Esophagus (tissue), 2 donors: ENCODE measurements around the gene REPIN1. TPM values are rescaled to one million over a fixed set of nuclear protein-coding genes. Genes with fewer than 3 reads are reported as not detected.

Experiments
- H3K27ac ChIP-seq, 2 donors: one replicate each; pipeline ENCODE4 v1.5.1; 2013; ENCODE audit warnings: low read depth in 2 of 2, mild to moderate bottlenecking in 2 of 2, inconsistent platforms in 1 of 2, low read length in 1 of 2, moderate library complexity in 1 of 2
- H3K27me3 ChIP-seq, 2 donors: one replicate each; pipeline ENCODE4 v1.6.1; 2013; ENCODE audit warnings: low read length in 2 of 2, control low read depth in 1 of 2, mild to moderate bottlenecking in 1 of 2; ENCODE audit not compliant: insufficient read depth in 2 of 2, control insufficient read depth in 1 of 2
- H3K36me3 ChIP-seq, 2 donors: one replicate each; pipeline ENCODE4 v1.6.1; 2013; ENCODE audit warnings: low read length in 1 of 2; ENCODE audit not compliant: control insufficient read depth in 2 of 2, insufficient read depth in 2 of 2
- H3K4me1 ChIP-seq, 2 donors: one replicate each; pipeline ENCODE4 v1.6.1; 2013; ENCODE audit warnings: low read length in 1 of 2; ENCODE audit not compliant: control insufficient read depth in 2 of 2, insufficient read depth in 2 of 2
- H3K4me3 ChIP-seq, 2 donors: one replicate each; pipeline ENCODE4 v1.5.1; 2013; ENCODE audit warnings: low read length in 2 of 2, mild to moderate bottlenecking in 2 of 2, low read depth in 1 of 2, moderate library complexity in 1 of 2
- H3K9me3 ChIP-seq, 2 donors: one replicate each; pipeline ENCODE4 v1.6.1; 2013; ENCODE audit warnings: mild to moderate bottlenecking in 2 of 2, low read depth in 1 of 2, low read length in 1 of 2, moderate library complexity in 1 of 2; ENCODE audit not compliant: control insufficient read depth in 2 of 2, insufficient read depth in 1 of 2
- WGBS, 2 donors: extraction: QIAGEN DNeasy Blood & Tissue Kit; methylation state at CpG; one replicate each; pipeline ENCODE4 v1.1.7; 2013; 5-methylcytosine and 5-hydroxymethylcytosine counted together
- polyA plus RNA-seq, 2 donors: library from polyadenylated mRNA; stranded (reverse); fragments of 200-250 nt; gene quantifications; one replicate each; pipeline ENCODE4 v1.2.3, GENCODE V29; 2013
- donor health status: healthy with polysubstance abuse.
- donor health status: Bipolar disorder and iron deficiency.

The REPIN1 gene
- polyA plus RNA-seq, 2 donors, result 22.7 to 32.6 TPM

GRCh38 chr7:150326657-150327268, 41.9 kb upstream of the REPIN1 start:
- WGBS, 2 donors, result 90 to 92% methylated on average over 4 of the region's 4 CpGs
- H3K4me1 ChIP-seq, result peaks cover 0 to 12% of the 10 kb centered on the region in 2 donors
- H3K36me3 ChIP-seq, result peaks cover 8 to 22% of the 10 kb centered on the region in 2 donors
- no peaks in the 10 kb centered on the region for H3K9me3 ChIP-seq
- no peak overlapping the region for H3K4me3 ChIP-seq
- no peaks in the 10 kb centered on the region for H3K27me3 ChIP-seq
- H3K27ac ChIP-seq, result no peak overlapping the region

- peaks cover 0 to 9% of the 10 kb centered on the region in 2 donors for H3K4me1 ChIP-seq
- no peak overlapping the region for H3K4me3 ChIP-seq
- no peaks in the 10 kb centered on the region for H3K9me3 ChIP-seq
- peaks cover 8 to 22% of the 10 kb centered on the region in 2 donors for H3K36me3 ChIP-seq
- 83 to 88% methylated on average over 3 of the region's 3 CpGs for WGBS, 2 donors
- no peaks in the 10 kb centered on the region for H3K27me3 ChIP-seq
- H3K27ac ChIP-seq, result no peak overlapping the region
These were observed 41.3 kb upstream of the REPIN1 start for GRCh38 chr7:150327308-150327707.

- Histone ChIP-seq H3K4me3 (no peak overlapping the region), H3K9me3 (peaks cover 0 to 2% of the 10 kb centered on the region in 2 donors), H3K27ac (no peak overlapping the region), H3K36me3 (peaks cover 8 to 25% of the 10 kb centered on the region in 2 donors), H3K27me3 (no peaks in the 10 kb centered on the region), H3K4me1 (peaks cover 3 to 4% of the 10 kb centered on the region in 2 donors)
- 82 to 86% methylated on average over 22 of the region's 22 CpGs for WGBS, 2 donors
These were observed 39.1 kb upstream of the REPIN1 start for GRCh38 chr7:150329331-150330120.

GRCh38 chr7:150330211-150330885, 38.3 kb upstream of the REPIN1 start:
- Histone ChIP-seq H3K4me3 (no peak overlapping the region), H3K9me3 (peaks cover 0 to 2% of the 10 kb centered on the region in 2 donors), H3K36me3 (peaks cover 8 to 25% of the 10 kb centered on the region in 2 donors), H3K27ac (no peak overlapping the region), H3K27me3 (no peaks in the 10 kb centered on the region), H3K4me1 (peaks cover 2 to 3% of the 10 kb centered on the region in 2 donors)
- WGBS, 2 donors, result 94 to 95% methylated on average over 19 of the region's 19 CpGs

GRCh38 chr7:150332852-150333635, 35.6 kb upstream of the REPIN1 start:
- WGBS, 2 donors, result 89% methylated on average over 18 of the region's 18 CpGs
- Histone ChIP-seq H3K9me3 (peaks cover 0 to 2% of the 10 kb centered on the region in 2 donors), H3K4me3 (no peak overlapping the region), H3K27me3 (no peaks in the 10 kb centered on the region), H3K27ac (no peak overlapping the region), H3K4me1 (peaks cover 3 to 16% of the 10 kb centered on the region in 2 donors), H3K36me3 (peaks cover 8 to 32% of the 10 kb centered on the region in 2 donors)

GRCh38 chr7:150333659-150334058, 35.0 kb upstream of the REPIN1 start:
- Histone ChIP-seq H3K9me3 (peaks cover 0 to 2% of the 10 kb centered on the region in 2 donors), H3K4me3 (no peak overlapping the region), H3K36me3 (peaks cover 8 to 27% of the 10 kb centered on the region in 2 donors), H3K27ac (no peak overlapping the region), H3K4me1 (peaks cover 3 to 16% of the 10 kb centered on the region in 2 donors), H3K27me3 (no peaks in the 10 kb centered on the region)
- 95 to 97% methylated on average over 10 of the region's 10 CpGs for WGBS, 2 donors

- H3K4me1 ChIP-seq, result peaks cover 3 to 16% of the 10 kb centered on the region in 2 donors
- WGBS, 2 donors, result 87 to 90% methylated on average over 8 of the region's 8 CpGs
- no peak overlapping the region for H3K27ac ChIP-seq
- H3K9me3 ChIP-seq, result peaks cover 0 to 2% of the 10 kb centered on the region in 2 donors
- H3K36me3 ChIP-seq, result peaks cover 8 to 23% of the 10 kb centered on the region in 2 donors
- no peak overlapping the region for H3K4me3 ChIP-seq
- no peaks in the 10 kb centered on the region for H3K27me3 ChIP-seq
These were observed 34.5 kb upstream of the REPIN1 start for GRCh38 chr7:150334108-150334507.

- Histone ChIP-seq H3K36me3 (peaks cover 5 to 17% of the 10 kb centered on the region in 2 donors), H3K4me3 (no peak overlapping the region), H3K27ac (peak overlapping the region; percentile 47 to 52), H3K27me3 (no peaks in the 10 kb centered on the region), H3K4me1 (peaks cover 3 to 22% of the 10 kb centered on the region in 2 donors), H3K9me3 (peaks cover 0 to 2% of the 10 kb centered on the region in 2 donors)
- WGBS, 2 donors, result 43 to 46% methylated on average over 7 of the region's 7 CpGs
These were observed 33.4 kb upstream of the REPIN1 start for GRCh38 chr7:150335108-150335773.
